GM19035 (cell line): ENCODE measurements around the gene CEP162.
"Not testable (repeated sequence)": the region's sequence is repeated elsewhere in the genome, so short reads cannot be mapped to it uniquely, and the experiment has no call there.

Source experiments
- ATAC-seq: cut with Tn5 transposase; IDR thresholded peaks from one replicate; pipeline ENCODE4 v1.9.1; 2021; ENCODE audit not compliant: unreplicated experiment

Gene CEP162

GRCh38 chr6:84164328-84164727 is 63.1 kb downstream of the CEP162 start:
- ATAC-seq = not testable (repeated sequence)

DNA sequence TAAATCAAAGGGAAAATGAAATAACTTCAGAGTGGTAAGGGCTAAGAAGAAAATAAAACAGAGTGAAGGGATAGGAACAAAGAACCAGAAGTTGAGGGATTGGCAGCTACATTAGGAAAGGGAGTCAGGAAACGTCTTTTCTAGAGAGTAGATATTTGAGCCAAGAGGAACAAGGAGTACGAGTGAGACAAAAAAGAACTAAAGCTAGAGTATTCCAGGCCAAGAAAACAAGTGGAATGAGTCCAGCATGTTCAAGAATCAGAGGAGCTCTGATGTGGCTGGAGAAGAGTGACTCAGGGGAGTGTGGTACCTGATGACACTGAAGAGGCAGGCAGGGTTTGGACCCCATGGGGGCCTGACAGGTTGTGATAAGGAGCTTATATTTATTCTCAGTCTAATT is 66.3 kb downstream of the CEP162 start:
- no peak for ATAC-seq

GRCh38 chr6:84156306-84156705 is 71.1 kb downstream of the CEP162 start:
- ATAC-seq = no peak

DNA sequence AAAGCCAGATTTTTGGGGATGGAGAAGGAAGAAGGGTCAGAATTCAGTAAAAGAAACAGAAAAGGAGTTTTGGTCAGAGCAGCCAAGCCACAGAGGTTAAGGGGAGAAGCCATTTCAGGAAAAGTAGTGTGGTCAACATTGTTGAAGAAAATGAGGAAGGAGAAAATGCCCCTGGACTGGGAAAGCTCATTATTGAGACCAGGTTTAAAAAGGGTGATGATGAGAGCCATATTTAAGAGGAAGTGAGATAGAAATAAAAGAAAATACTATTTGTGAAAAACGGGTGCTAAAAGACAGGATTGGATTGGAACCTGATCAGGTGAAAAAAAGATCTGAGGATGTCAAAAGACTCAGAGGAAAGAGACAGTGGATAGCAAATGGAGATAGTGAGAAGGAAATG is 75.8 kb downstream of the CEP162 start:
- no peak for ATAC-seq

GRCh38 chr6:84150705-84151104 is 76.7 kb downstream of the CEP162 start:
- ATAC-seq = no peak

DNA sequence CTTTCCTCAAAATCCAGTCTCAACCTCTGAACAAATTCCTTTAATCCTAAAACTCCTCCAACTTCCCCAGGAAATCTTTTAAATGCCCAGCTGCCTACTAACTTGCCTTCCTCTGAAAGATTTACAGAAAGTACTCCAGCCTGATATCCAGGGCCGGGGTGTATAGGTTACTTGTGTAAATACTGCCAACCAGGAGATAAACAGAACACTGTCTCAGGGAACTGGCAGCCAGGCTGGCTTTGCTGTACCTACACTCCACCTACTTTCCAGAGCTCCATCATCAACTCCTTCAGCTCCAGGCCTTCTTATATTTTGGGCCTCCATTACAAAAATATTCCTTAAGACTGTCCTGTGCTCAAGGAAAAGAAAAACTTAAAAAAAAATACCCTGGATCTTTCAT is 85.9 kb downstream of the CEP162 start:
- no peak for ATAC-seq

DNA sequence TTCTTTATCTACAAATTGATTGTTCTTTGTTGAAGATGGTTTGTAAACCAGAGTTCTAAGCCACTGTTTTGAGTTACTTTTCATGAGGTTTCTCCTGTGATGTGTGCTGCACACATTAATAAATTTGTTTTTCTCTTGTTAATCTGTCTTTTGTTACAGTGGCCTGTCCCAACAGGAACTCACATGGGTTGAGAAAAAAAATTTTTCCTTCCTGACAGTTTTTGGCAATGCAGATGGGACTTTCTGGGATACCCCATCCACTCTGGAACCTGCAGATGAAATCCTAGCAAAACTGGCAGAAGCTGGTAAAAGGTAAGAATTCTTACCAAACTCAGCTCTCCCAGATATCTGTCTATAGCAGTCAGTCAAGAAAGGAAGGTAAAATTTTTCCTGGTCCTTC is 88.1 kb downstream of the CEP162 start:
- no peak for ATAC-seq

DNA sequence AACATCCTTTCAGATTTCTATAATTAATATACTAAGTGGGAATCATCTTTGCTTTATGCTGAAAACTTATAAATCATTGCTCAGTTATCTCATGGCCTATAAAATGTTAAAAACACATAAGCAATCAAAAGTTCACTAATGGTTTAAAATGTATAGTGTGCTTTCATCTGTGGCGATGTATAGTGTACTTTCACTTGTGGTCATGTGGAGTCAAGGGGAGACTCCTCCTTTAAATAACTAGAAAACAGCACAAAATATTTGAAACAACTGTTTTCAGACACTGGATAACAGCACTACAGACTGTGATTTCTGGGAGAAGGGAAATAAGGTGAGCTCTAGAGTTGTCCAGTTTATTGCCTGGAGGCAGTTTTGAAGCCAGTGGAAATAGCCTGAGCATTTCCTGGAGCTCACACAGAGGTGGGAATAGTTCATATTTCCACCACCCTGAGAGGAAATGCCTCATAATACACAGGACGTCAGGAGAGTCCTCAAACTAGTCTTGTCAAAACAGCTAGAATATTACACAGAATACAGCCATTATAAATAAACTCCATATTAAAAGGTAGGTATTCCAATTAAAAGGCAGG is 89.4 kb downstream of the CEP162 start:
- ATAC-seq = no peak

DNA sequence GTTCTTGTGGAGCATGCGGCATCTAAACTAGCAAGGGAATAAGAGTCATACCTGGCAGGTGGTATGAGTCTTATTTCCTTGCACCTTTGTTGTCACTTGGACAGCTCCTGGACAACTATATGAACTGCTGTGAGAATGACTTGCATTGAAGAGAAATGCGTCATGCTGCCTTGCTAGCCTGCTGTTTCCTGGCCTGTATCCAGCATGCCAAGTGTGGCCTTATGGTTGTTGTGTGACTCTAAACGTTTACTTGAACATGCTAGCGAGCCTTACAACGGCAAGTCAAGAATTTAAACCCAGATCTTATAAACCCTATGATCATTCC is 90.4 kb downstream of the CEP162 start:
- no peak for ATAC-seq

DNA sequence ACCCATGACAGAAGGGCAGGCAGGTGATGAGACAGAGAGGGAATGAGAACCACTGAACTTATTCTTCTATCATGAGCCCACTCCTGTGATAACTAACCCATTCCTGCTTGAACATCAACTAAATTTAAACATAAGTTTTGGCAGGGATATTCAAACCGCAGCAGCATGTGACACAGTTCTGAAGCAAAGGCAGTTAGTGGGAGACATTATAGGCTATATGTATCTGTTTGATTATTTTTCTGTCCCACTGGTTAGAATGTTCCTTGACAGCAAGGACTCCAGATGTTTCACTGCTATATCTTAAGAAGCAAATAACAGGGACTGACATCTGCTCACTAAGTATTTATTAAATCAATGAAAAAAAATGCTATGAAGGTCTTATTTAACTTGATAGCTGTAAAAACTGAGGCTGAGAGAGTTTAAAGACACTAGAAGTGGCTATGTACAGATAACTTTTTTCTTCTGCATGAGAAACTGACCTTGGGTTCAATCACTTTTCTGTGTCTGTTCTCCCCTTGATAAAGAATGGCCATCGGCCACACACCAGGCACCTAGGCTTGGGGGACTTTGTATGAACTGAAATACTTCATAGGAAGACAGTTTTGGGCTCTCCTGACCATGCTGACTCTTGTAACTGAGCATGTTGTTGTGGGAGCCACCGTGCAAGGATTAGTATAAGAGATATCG is 90.9 kb downstream of the CEP162 start:
- ATAC-seq = no peak

- ATAC-seq = no peak
Measured at GRCh38 chr6:84135291-84135690, 92.2 kb downstream of the CEP162 start.

- not testable (repeated sequence) for ATAC-seq
Measured at GRCh38 chr6:84133385-84133784, 94.1 kb downstream of the CEP162 start.

DNA sequence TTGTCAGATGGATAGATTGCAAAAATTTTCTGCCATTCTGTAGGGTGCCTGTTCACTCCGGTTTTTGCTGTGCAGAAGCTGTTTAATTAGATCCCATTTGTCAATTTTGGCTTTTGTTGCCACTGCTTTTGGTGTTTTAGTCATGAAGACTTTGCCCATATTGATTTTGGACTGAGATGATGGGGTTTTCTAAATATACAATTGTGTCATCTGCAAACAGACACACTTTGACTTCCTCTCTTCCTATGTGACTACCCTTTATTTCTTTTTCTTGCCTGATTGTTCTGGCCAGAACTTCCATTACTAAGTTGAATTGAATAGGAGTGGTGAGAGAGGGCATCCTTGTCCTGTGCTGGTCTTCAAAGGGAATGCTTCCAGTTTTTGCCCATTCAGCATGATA is 97.9 kb downstream of the CEP162 start:
- not testable (repeated sequence) for ATAC-seq

GRCh38 chr6:84123186-84123585 is 104.3 kb downstream of the CEP162 start:
- no peak for ATAC-seq

GRCh38 chr6:84119277-84119676 is 108.2 kb downstream of the CEP162 start:
- no peak for ATAC-seq

DNA sequence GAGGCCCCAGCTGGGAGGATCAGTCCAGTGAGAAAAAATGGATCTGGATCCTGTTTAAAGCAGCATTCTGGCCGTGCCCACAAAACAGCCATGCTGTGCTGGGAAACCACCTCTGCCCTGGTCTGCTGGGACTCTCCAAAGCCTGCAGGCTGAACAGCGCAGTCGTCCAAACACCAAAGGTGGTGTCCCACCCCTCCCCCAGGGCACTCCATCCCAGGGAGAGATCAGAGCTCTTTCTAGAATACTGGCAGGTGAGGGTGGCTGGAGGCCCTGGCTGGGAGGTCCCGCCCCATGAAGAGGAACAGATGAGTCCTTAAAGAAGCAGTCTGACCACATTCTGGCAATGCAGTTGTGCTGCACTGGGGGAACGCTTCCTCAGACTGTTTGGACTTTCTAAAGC is 109.3 kb downstream of the CEP162 start:
- no peak for ATAC-seq

DNA sequence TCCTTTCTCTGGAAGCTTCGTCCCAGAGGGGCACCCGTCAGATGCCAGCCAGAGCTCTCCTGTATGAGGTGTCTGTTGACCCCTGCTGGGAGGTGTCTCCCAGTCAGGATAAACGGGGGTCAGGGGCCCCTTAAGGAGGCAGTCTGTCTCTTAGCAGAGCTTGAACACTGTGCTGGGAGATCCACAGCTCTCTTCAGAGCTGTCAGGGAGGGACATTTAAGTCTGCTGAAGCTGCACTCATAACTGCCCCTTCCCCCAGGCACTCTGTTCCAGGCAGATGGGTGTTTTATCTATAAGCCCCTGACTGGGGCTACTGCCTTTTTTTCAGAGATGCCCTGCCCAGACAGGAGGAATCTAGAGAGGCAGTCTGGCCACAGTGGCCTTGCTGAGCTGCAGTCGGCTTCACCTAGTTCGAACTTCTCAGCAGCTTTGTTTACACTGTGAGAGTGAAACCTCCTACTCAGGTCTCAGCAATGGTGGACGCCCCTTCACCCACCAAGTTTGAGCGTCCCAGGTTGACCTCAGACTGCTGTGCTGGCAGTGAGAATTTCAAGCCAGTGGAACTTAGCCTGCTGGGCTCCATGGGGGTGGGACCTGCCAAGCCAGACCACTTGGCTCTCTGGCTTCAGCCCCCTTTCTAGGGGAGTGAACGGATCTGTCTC is 112.4 kb downstream of the CEP162 start:
- not testable (repeated sequence) for ATAC-seq

DNA sequence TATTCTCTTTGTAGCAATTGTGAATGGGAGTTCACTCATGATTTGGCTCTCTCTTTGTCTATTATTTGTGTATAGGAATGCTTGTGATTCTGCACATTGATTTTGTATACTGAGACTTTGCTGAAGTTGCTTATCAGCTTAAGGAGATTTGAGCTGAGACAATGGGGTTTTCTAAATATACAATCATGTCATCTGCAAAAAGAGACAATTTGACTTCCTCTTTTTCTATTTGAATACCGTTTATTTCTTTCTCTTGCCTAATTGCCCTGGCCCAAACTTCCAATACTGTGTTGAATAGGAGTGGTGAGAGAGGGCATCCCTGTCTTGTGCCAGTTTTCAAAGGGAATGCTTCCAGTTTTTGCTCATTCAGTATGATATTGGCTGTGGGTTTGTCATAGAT is 116.1 kb downstream of the CEP162 start:
- not testable (repeated sequence) for ATAC-seq

GRCh38 chr6:84107495-84107894 is 119.9 kb downstream of the CEP162 start:
- no peak for ATAC-seq

DNA sequence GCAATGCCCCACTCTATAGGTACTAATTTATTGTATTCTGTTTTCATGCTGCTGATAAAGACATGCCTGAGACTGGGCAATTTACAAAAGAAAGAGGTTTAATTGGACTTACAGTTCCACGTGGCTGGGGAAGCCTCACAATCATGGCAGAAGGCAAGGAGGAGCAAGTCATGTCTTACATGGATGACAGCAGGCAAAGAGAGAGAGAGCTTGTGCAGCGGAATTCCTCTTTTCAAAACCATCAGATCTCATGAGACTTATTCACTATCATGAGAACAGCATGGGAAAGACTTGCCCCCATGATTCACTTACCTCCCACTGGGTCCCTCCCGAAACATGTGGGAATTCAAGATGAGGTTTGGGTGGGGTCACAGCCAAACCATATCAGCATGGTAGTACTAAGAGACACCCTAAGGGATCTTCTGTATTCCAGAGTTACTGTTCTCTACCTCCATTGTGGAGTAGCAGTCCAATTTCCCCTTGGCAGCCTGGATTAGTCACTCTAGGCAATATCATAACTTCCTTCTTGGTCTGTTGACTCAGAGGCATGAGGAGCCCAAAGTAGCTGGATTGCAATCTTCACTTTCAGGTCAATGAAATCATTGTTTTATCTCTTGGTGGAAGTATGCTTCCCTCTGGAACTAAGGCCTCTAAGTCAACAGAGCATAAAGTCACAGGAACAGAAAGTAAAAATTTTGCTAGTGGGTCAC is 122.1 kb downstream of the CEP162 start:
- not testable (repeated sequence) for ATAC-seq

GRCh38 chr6:84103029-84103428 is 124.4 kb downstream of the CEP162 start:
- ATAC-seq = no peak

DNA sequence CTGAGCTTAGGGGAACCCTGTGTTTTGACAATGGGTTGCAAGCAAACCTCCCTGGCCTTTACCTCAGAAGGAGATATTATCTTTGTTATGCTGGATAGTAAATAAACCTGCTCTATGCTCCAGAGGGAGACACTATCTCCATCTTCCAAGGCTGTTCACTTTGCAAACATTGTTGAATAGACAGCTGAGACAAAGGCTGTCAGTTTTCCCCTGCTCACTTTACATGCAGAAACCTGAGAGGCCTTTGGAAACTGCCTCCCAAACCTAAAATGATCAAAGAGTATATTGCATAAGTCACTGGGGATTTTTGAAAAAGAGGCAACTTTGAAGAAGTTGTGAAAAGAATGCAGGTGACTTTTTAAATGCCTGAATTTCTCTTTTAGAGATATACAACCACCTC is 132.3 kb downstream of the CEP162 start:
- ATAC-seq = no peak
